ENCODE results near the gene ERMP1.
A peak's percentile ranks its signal among the peaks of the same experiment; 100 is the strongest.
"Not testable (repeated sequence)": the region's sequence is repeated elsewhere in the genome, so short reads cannot be mapped to it uniquely, and the experiment has no call there.

The ERMP1 gene

GRCh38 chr9:5817862-5818261, 15.1 kb downstream of the ERMP1 start:
- no peak for DNase-seq

- no peak for DNase-seq
Observed at GRCh38 chr9:5815461-5815860, 17.5 kb downstream of the ERMP1 start.

- no peak for DNase-seq
Observed at GRCh38 chr9:5813824-5814223, 19.1 kb downstream of the ERMP1 start.

GRCh38 chr9:5811751-5812150, 21.2 kb downstream of the ERMP1 start:
- DNase-seq, result no peak

- no peak for DNase-seq
Observed at GRCh38 chr9:5805478-5805877, 27.4 kb downstream of the ERMP1 start.

- DNase-seq, result no peak
Observed at GRCh38 chr9:5801739-5802113, 31.2 kb downstream of the ERMP1 start.

- no peak for DNase-seq
Observed at GRCh38 chr9:5800969-5801738, 31.8 kb downstream of the ERMP1 start.

- DNase-seq, result not testable (repeated sequence)
Observed at GRCh38 chr9:5800378-5800777, 32.5 kb downstream of the ERMP1 start.

- peak; percentile 30 for DNase-seq
Observed at GRCh38 chr9:5799314-5799713, 33.6 kb downstream of the ERMP1 start.

- DNase-seq, result no peak
Observed at GRCh38 chr9:5798581-5798980, 34.3 kb downstream of the ERMP1 start.

GRCh38 chr9:5796298-5796697, 36.6 kb downstream of the ERMP1 start:
- DNase-seq, result no peak

GRCh38 chr9:5793812-5794211, 39.1 kb downstream of the ERMP1 start:
- DNase-seq, result no peak

GRCh38 chr9:5791870-5792269, 41.0 kb downstream of the ERMP1 start:
- no peak for DNase-seq

- no peak for DNase-seq
Observed at GRCh38 chr9:5790923-5791322, 42.0 kb downstream of the ERMP1 start.

- no peak for DNase-seq
Observed at GRCh38 chr9:5789489-5789888, 43.4 kb downstream of the ERMP1 start.

- DNase-seq, result peak; percentile 24
Observed at GRCh38 chr9:5787759-5788302, 45.1 kb downstream of the ERMP1 start.

- no peak for DNase-seq
Observed at GRCh38 chr9:5787220-5787619, 45.7 kb downstream of the ERMP1 start.

GRCh38 chr9:5786370-5787127, 46.4 kb downstream of the ERMP1 start:
- no peak for DNase-seq

GRCh38 chr9:5784526-5785315, 48.2 kb downstream of the ERMP1 start:
- DNase-seq, result no peak

GRCh38 chr9:5783982-5784381, 48.9 kb downstream of the ERMP1 start:
- no peak for DNase-seq

- not testable (repeated sequence) for DNase-seq
Observed at GRCh38 chr9:5783420-5783819, 49.5 kb downstream of the ERMP1 start.

- not testable (repeated sequence) for DNase-seq
Observed at GRCh38 chr9:5779705-5780218, 53.2 kb downstream of the ERMP1 start.

- no peak for DNase-seq
Observed at GRCh38 chr9:5778805-5779204, 54.1 kb downstream of the ERMP1 start.

Data from suppressor macrophage treated with lipopolysaccharide for 4 hours (primary cell).